ENCODE measurements around the gene C22orf39. TPM values are rescaled to one million over a fixed set of nuclear protein-coding genes. Genes with fewer than 3 reads are reported as not detected.

C22orf39 gene
- total and polyA plus RNA-seq, 10 of the 15 experiments (the other 5 are each of a cell fraction or from before 2014, with no cell fraction given) = 6.7 to 47.0 (median 26.5) TPM

DNA sequence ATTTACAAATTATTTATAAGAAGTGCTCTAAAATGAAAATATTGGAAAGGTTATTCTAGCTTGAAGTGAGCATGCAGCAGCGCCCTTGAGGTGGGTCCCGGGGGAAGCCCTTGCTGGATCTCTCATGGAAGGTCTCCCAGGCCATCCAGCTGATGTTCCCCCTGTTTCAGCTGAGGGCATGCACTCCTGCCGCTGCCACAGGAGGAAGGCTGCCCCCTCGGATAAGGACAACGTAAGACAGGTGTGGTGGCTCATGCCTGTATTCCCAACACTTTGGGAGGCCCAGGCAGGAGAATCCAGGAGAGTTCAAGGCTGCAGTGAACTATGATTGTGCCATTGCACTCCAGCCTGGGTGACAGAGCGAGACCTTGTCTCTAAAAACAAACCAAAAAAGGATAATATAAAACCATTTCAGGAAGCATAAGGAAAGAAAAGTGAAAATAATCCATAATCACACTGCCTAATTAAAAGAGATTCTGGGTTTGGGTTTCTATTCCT, 47.2 kb upstream of the C22orf39 start:
- ChIA-PET POLR2A (no interaction called here), CTCF (no interaction called here), RAD21 (ENCODE audit: unreplicated experiment) (no interaction called here), SMC1A (ENCODE audit: uncharacterized antibody, unreplicated experiment) (no interaction called here)
- BruUV-seq (replicated peaks) = no TSS peak
- Histone ChIP-seq H3K79me2 (ENCODE audit: control insufficient read depth, insufficient read depth, low read length) (no peaks in the 10 kb centered on the region), H3K9ac (ENCODE audit: control insufficient read depth, insufficient read depth, low read length) (no peak overlapping the region), H4K20me1 (ENCODE audit: control insufficient read depth, insufficient read depth) (no peaks in the 10 kb centered on the region), H3K36me3 (ENCODE audit: control insufficient read depth in 2 of 2, insufficient read depth in 2 of 2, low read length in 1 of 2) (peaks cover 17 to 26% of the 10 kb centered on the region in 2 experiments; a peak in 3 of 4 replicates), H3K4me1 (ENCODE audit: control insufficient read depth, insufficient read depth, low read length) (no peaks in the 10 kb centered on the region), H3K4me3 (no peak overlapping the region), H2AFZ (ENCODE audit: control insufficient read depth, low read depth, low read length) (no peak overlapping the region), H3K27ac (ENCODE audit: control insufficient read depth, insufficient read depth) (no peak overlapping the region), H3K4me2 (ENCODE audit: control insufficient read depth, insufficient read depth) (no peak overlapping the region), H3K27me3 (replicated peaks in 1 of 2; ENCODE audit: control insufficient read depth in 2 of 2, insufficient read depth in 2 of 2, low read length in 1 of 2) (no peaks in the 10 kb centered on the region), H3K9me3 (replicated peaks; ENCODE audit: control insufficient read depth, insufficient read depth, low read length) (no peaks in the 10 kb centered on the region)
- ATAC-seq (no peak), DNase-seq (ENCODE audit: low read depth, low spot score) (no peak), FAIRE-seq (no peak)
- TF ChIP-seq SUPT20H (IDR thresholded peaks at IDR 0.05; ENCODE audit: borderline replicate concordance, control insufficient read depth, low read depth, low read length) (no peak), GABPA (IDR thresholded peaks at IDR 0.05; ENCODE audit: low read depth) (no peak), YBX1 (IDR thresholded peaks at IDR 0.05) (no peak), FOXM1 (IDR thresholded peaks at IDR 0.05; ENCODE audit: low read depth, low read length) (no peak)
- in situ Hi-C loops (cut with MboI) (no loop called here), intact Hi-C loops (cut with micrococcal nuclease; ENCODE audit: unreplicated experiment) (loop anchor here (2.0 kb wide), 1 partner anchor 136 kb away; no protein-coding TSS in a partner anchor)
- WGBS (ENCODE audit: insufficient coverage, insufficient replicate concordance, low lambda C conversion rate, missing lambda C conversion rate) = 100% methylated on average over 6 of the region's 6 CpGs

- no peaks in the 10 kb centered on the region for H4K20me1 ChIP-seq (ENCODE audit: control insufficient read depth, insufficient read depth)
- CTCF ChIA-PET = interaction anchor here (0.7 kb wide), 1 partner anchor 135 kb away, joined by 5 read pairs; no protein-coding TSS in a partner anchor
- no peak overlapping the region for H3K27ac ChIP-seq (ENCODE audit: control insufficient read depth, insufficient read depth)
- H3K4me2 ChIP-seq (ENCODE audit: control insufficient read depth, insufficient read depth) = no peak overlapping the region
- no peaks in the 10 kb centered on the region for H3K27me3 ChIP-seq (replicated peaks in 1 of 2; ENCODE audit: control insufficient read depth in 2 of 2, insufficient read depth in 2 of 2, low read length in 1 of 2)
- no peaks in the 10 kb centered on the region for H3K79me2 ChIP-seq (ENCODE audit: control insufficient read depth, insufficient read depth, low read length)
- ATAC-seq (no peak), DNase-seq (ENCODE audit: low read depth, low spot score) (no peak), FAIRE-seq (no peak)
- H3K9ac ChIP-seq (ENCODE audit: control insufficient read depth, insufficient read depth, low read length) = no peak overlapping the region
- H2AFZ ChIP-seq (ENCODE audit: control insufficient read depth, low read depth, low read length) = no peak overlapping the region
- RAD21 ChIA-PET (ENCODE audit: unreplicated experiment) = no interaction called here
- 100% methylated on average over 8 of the region's 8 CpGs for WGBS (ENCODE audit: insufficient coverage, insufficient replicate concordance, low lambda C conversion rate, missing lambda C conversion rate)
- no peaks in the 10 kb centered on the region for H3K9me3 ChIP-seq (replicated peaks; ENCODE audit: control insufficient read depth, insufficient read depth, low read length)
- no TSS peak for BruUV-seq (replicated peaks)
- TF ChIP-seq EZH2 (IDR thresholded peaks at IDR 0.05; ENCODE audit: borderline replicate concordance, control insufficient read depth, low read depth, low read length) (no peak), KAT2A (conservative IDR thresholded peaks at IDR 0.05; ENCODE audit: control insufficient read depth, low read depth, low read length) (no peak), SMAD5 (IDR thresholded peaks at IDR 0.05; ENCODE audit: low read depth) (no peak), HDAC6 (IDR thresholded peaks at IDR 0.05; ENCODE audit: unreplicated experiment) (no peak), EED (IDR thresholded peaks at IDR 0.05; ENCODE audit: low read depth) (no peak)
- intact Hi-C loops (cut with micrococcal nuclease; ENCODE audit: unreplicated experiment) (loop anchor here (2.0 kb wide), 1 partner anchor 137 kb away; no protein-coding TSS in a partner anchor), in situ Hi-C loops (cut with MboI) (no loop called here)
- H3K4me3 ChIP-seq = no peak overlapping the region
- H3K36me3 ChIP-seq (ENCODE audit: control insufficient read depth in 2 of 2, insufficient read depth in 2 of 2, low read length in 1 of 2) = peaks cover 17 to 22% of the 10 kb centered on the region in 2 experiments; a peak in 3 of 4 replicates
- POLR2A ChIA-PET = no interaction called here
- H3K4me1 ChIP-seq (ENCODE audit: control insufficient read depth, insufficient read depth, low read length) = no peaks in the 10 kb centered on the region
- SMC1A ChIA-PET (ENCODE audit: uncharacterized antibody, unreplicated experiment) = no interaction called here
Measured at GRCh38 chr22:19494001-19494560, 46.6 kb upstream of the C22orf39 start.
